ENCODE results near the gene ARHGAP42. TPM values are rescaled to one million over a fixed set of nuclear protein-coding genes. Genes with fewer than 3 reads are reported as not detected.
"Not testable (repeated sequence)": the region's sequence is repeated elsewhere in the genome, so short reads cannot be mapped to it uniquely, and the experiment has no call there.

ARHGAP42 gene
- total and polyA plus RNA-seq, 2 experiments from 2014 or later = 64.8 to 135 TPM

DNA sequence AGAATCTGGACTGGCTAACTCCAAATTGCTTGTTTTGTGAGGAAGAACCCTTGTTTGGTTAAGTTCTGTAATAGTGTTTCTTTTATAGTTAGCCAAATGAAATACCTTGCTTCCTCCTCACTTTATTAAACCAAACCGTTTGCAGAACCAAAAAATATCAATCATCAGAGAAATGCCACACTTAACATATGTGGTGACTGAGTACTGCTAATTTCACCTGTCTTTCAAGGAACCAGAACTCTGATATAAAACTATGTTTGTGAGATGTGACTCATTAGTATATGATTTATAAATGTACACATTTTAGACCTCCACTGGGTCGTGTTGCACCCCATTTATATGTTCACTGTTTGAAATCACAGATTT is 322.6 kb downstream of the ARHGAP42 start:
- no peak overlapping the region for H3K4me3 ChIP-seq
- no peak for TF ChIP-seq CTCF (IDR thresholded peaks at IDR 0.05; ENCODE audit: low read depth, low read length)
- H3K9me3 ChIP-seq (ENCODE audit: low read depth) = no peaks in the 10 kb centered on the region
- no peaks in the 10 kb centered on the region for H3K36me3 ChIP-seq
- no peak overlapping the region for H3K27ac ChIP-seq
- H3K4me1 ChIP-seq (ENCODE audit: low read depth) = no peaks in the 10 kb centered on the region
- H3K27me3 ChIP-seq = no peaks in the 10 kb centered on the region
- no peak for DNase-seq (ENCODE audit: low read depth in 1 of 2, low spot score in 1 of 2)

GRCh38 chr11:101010899-101011298 is 323.8 kb downstream of the ARHGAP42 start:
- Histone ChIP-seq H3K4me1 (ENCODE audit: low read depth) (no peaks in the 10 kb centered on the region), H3K36me3 (no peaks in the 10 kb centered on the region), H3K4me3 (no peak overlapping the region), H3K9me3 (ENCODE audit: low read depth) (no peaks in the 10 kb centered on the region), H3K27me3 (no peaks in the 10 kb centered on the region), H3K27ac (no peak overlapping the region)
- DNase-seq (ENCODE audit: low read depth in 1 of 2, low spot score in 1 of 2) = no peak
- TF ChIP-seq CTCF (IDR thresholded peaks at IDR 0.05; ENCODE audit: low read depth, low read length) = no peak

DNA sequence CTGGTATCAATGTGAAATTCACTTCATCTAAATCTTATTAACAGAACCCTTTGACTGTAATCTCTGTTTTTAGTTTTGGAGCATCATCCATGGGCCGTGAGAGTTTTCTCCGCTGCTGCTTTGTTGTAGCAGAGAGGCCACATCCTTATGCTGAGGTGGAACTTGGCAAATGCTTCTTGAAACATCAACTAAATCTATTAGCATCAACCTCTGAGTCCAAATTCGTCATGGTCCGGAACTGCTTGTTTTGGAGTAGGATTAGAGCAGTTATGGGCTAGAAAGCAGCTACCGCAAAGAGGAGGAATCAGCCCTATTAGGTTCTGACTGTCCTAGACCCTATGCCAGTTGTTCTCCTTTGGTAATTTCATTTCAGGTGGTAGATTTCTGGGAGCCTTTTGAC is 324.8 kb downstream of the ARHGAP42 start:
- Histone ChIP-seq H3K4me1 (ENCODE audit: low read depth) (no peaks in the 10 kb centered on the region), H3K36me3 (no peaks in the 10 kb centered on the region), H3K9me3 (ENCODE audit: low read depth) (no peaks in the 10 kb centered on the region), H3K4me3 (no peak overlapping the region), H3K27me3 (no peaks in the 10 kb centered on the region), H3K27ac (no peak overlapping the region)
- TF ChIP-seq CTCF (IDR thresholded peaks at IDR 0.05; ENCODE audit: low read depth, low read length) = no peak
- no peak for DNase-seq (ENCODE audit: low read depth in 1 of 2, low spot score in 1 of 2)

DNA sequence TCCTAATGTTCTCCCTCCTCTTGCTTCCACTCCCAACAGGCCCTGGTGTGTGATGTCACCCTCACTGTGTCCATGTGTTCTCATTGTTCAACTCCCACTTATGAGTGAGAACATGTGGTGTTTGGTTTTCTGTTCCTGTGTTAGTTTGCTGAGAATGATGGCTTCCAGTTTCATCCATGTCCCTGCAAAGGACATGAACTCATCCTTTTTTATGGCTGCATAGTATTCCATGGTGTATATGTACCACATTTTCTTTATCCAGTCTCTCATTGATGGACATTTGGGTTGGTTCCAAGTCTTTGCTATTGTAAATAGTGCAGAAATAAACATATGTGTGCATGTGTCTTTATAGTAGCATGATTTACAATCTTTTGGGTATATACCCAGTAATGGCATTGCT is 326.6 kb downstream of the ARHGAP42 start:
- not testable (repeated sequence) for H3K36me3 ChIP-seq; H3K4me1 ChIP-seq (ENCODE audit: low read depth); DNase-seq (ENCODE audit: low read depth in 1 of 2, low spot score in 1 of 2); H3K9me3 ChIP-seq (ENCODE audit: low read depth); H3K4me3 ChIP-seq; H3K27ac ChIP-seq; H3K27me3 ChIP-seq

DNA sequence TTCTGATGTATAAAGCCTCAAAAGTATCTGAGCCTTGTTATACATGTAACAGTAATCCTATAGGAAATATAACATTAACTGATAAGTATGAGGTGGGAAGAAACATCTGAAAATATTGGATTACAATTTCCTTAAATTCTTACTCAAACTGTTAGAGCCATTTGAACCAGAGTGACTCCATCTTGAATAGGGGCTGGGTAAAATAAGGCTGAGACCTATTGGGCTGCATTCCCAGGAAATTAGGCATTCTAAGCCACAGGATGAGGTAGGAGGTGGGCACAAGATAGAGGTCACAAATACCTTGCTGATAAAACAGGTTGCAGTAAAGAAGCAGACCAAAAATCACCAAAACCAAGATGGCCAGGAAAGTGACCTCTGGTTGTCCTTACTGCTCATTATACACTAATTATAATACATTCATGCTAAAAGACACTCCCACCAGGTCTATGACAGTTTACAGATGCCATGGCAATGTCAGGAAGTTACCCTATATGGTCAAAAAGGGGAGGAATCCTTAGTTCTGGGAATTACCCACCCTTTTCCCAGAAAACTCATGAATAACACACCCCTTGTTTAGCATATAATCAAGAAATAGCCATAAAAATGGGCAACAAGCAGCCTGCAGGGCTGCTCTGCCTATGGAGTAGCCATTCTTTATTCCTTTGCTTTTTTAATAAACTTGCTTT is 327.7 kb downstream of the ARHGAP42 start:
- H3K9me3 ChIP-seq (ENCODE audit: low read depth) = no peaks in the 10 kb centered on the region
- H3K4me1 ChIP-seq (ENCODE audit: low read depth) = no peaks in the 10 kb centered on the region
- no peak overlapping the region for H3K27ac ChIP-seq
- no peak for DNase-seq (ENCODE audit: low read depth in 1 of 2, low spot score in 1 of 2)
- no peaks in the 10 kb centered on the region for H3K36me3 ChIP-seq
- no peak for TF ChIP-seq CTCF (IDR thresholded peaks at IDR 0.05; ENCODE audit: low read depth, low read length)
- no peak overlapping the region for H3K4me3 ChIP-seq
- H3K27me3 ChIP-seq = no peaks in the 10 kb centered on the region

GRCh38 chr11:101019870-101020269 is 332.8 kb downstream of the ARHGAP42 start:
- H3K36me3 ChIP-seq = no peaks in the 10 kb centered on the region
- H3K9me3 ChIP-seq (ENCODE audit: low read depth) = no peaks in the 10 kb centered on the region
- no peaks in the 10 kb centered on the region for H3K27me3 ChIP-seq
- no peak overlapping the region for H3K27ac ChIP-seq
- no peak for DNase-seq (ENCODE audit: low read depth in 1 of 2, low spot score in 1 of 2)
- no peak for TF ChIP-seq CTCF (IDR thresholded peaks at IDR 0.05; ENCODE audit: low read depth, low read length)
- H3K4me3 ChIP-seq = no peak overlapping the region
- H3K4me1 ChIP-seq (ENCODE audit: low read depth) = no peaks in the 10 kb centered on the region
